Measurements from ENCODE around the gene FTCD.

DNA sequence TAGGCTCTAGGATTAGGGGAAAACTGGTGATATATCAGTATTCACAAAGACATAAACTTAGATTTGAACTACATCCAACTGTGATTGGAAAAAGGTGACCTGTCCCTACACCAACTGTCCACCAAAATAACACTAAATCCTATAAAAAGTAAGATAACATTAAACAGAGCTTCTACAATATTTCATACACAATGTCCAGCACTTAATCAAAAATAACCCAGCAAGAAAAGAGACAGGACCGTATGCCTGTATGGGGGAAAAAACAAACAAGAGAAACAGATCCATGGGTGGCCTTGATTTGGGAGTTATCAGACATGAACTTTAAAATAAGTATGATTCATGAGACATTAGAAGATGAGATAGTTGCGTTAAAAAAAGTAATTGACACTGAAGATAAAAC, 67.2 kb downstream of the FTCD start:
- TF ChIP-seq POLR2AphosphoS5 (IDR thresholded peaks at IDR 0.05; ENCODE audit: low read depth, low read length) = no peak
- TF ChIP-seq, protein P1, sequence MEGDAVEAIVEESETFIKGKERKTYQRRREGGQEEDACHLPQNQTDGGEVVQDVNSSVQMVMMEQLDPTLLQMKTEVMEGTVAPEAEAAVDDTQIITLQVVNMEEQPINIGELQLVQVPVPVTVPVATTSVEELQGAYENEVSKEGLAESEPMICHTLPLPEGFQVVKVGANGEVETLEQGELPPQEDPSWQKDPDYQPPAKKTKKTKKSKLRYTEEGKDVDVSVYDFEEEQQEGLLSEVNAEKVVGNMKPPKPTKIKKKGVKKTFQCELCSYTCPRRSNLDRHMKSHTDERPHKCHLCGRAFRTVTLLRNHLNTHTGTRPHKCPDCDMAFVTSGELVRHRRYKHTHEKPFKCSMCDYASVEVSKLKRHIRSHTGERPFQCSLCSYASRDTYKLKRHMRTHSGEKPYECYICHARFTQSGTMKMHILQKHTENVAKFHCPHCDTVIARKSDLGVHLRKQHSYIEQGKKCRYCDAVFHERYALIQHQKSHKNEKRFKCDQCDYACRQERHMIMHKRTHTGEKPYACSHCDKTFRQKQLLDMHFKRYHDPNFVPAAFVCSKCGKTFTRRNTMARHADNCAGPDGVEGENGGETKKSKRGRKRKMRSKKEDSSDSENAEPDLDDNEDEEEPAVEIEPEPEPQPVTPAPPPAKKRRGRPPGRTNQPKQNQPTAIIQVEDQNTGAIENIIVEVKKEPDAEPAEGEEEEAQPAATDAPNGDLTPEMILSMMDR (IDR thresholded peaks at IDR 0.05) = no peak

Data from Panc1 (cell line).